Measurements from ENCODE around the gene PDE2A. TPM values are rescaled to one million over a fixed set of nuclear protein-coding genes. Genes with fewer than 3 reads are reported as not detected.

The PDE2A gene
- total RNA-seq, 1 donor: not detected

DNA sequence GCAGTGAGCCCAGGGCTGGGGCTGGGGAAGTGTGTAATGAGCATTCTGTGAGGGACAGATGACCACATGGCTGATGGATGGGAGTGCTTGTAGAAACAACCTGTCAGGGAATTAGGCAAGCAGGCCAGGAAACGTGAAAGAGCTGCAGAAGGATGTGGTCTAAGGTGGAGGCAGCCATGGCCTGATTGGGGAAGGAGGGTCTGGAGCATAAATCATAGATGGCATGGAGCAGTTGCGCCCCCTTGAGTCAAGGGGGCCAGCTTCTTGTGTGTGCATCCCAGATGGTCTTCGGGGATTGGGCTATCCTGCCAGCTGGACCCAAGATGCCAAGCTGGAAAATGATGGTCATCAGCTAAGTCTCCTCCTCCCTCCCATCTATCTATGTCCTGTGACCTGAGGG, 120.5 kb downstream of the PDE2A start:
- TF ChIP-seq, protein P1, sequence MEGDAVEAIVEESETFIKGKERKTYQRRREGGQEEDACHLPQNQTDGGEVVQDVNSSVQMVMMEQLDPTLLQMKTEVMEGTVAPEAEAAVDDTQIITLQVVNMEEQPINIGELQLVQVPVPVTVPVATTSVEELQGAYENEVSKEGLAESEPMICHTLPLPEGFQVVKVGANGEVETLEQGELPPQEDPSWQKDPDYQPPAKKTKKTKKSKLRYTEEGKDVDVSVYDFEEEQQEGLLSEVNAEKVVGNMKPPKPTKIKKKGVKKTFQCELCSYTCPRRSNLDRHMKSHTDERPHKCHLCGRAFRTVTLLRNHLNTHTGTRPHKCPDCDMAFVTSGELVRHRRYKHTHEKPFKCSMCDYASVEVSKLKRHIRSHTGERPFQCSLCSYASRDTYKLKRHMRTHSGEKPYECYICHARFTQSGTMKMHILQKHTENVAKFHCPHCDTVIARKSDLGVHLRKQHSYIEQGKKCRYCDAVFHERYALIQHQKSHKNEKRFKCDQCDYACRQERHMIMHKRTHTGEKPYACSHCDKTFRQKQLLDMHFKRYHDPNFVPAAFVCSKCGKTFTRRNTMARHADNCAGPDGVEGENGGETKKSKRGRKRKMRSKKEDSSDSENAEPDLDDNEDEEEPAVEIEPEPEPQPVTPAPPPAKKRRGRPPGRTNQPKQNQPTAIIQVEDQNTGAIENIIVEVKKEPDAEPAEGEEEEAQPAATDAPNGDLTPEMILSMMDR (IDR thresholded peaks at IDR 0.05; ENCODE audit: insufficient read depth, low read length): no peak
- H3K4me3 ChIP-seq (ENCODE audit: low read depth, low read length): no peak overlapping the region
- DNase-seq (ENCODE audit: low read depth): no peak

DNA sequence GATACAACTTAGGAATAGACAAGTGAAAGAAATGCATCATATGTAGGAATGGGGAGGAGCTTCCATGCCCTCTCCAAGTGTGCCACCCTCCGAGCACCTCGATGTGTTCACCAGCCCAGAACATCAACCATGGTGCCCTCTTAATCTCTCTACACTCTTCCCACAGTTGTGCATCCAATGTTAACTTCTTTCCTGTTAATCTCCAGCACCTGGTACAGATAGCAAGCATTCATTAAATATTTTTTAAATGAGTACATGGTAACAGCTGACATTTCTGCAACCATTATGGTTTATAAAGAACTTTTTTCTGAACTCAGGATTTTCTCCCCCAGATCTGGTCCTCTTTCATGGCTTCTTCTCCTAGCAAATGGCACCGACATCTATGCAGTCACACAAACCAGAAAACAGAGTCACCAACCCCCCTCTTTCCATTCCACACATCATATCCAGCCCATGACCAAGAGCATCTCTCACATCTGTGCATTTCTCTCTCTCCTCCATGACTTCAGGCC, 121.8 kb downstream of the PDE2A start:
- TF ChIP-seq, protein P1 (IDR thresholded peaks at IDR 0.05; ENCODE audit: insufficient read depth, low read length): no peak
- no peak for DNase-seq (ENCODE audit: low read depth)

DNA sequence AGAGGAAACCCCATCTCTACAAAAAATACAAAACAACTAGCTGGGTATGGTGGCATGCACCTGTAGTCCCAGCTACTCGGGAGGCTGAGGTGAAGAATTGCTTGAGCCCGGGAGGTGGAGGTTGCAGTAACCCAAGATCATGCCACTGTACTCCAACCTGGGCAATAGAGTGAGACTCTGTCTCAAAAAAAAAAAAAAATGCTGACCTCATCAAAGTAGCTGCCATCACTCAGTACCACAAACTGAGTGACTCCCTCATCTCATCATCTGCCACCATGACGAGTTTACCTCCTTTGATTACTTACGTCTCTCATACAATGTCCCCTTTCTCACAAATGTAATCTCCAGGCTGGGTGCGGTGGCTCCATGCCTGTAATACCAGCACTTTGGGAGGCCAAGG, 122.7 kb downstream of the PDE2A start:
- TF ChIP-seq, protein P1 (IDR thresholded peaks at IDR 0.05; ENCODE audit: insufficient read depth, low read length): no peak

More for the DNA sequence above, 121.8 kb downstream of the PDE2A start:
- no peak overlapping the region for H3K4me3 ChIP-seq (ENCODE audit: low read depth, low read length)

DNA sequence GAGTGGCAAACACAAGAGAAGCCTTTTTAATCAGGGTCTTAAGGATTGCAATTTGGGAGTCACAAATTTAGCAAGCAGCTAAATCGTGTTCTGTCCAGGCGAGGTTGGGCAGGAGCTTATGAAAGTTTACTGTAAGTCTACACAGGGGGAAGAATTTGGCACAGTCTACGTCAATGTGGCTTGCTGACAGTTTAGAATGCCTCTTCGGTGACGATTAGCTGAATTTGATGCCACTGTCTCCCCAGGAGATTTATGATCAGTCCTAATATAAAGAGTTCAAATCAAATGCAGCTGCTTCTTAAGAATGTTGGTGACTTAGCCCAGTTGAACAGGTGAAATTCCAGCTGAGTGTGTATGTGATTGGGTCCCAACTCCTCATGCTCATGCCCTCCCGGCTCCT, 125.8 kb downstream of the PDE2A start:
- TF ChIP-seq, protein P1 (IDR thresholded peaks at IDR 0.05; ENCODE audit: insufficient read depth, low read length): no peak
- DNase-seq (ENCODE audit: low read depth): no peak

More for the DNA sequence above, 122.7 kb downstream of the PDE2A start:
- no peak overlapping the region for H3K4me3 ChIP-seq (ENCODE audit: low read depth, low read length)
- DNase-seq (ENCODE audit: low read depth): no peak

DNA sequence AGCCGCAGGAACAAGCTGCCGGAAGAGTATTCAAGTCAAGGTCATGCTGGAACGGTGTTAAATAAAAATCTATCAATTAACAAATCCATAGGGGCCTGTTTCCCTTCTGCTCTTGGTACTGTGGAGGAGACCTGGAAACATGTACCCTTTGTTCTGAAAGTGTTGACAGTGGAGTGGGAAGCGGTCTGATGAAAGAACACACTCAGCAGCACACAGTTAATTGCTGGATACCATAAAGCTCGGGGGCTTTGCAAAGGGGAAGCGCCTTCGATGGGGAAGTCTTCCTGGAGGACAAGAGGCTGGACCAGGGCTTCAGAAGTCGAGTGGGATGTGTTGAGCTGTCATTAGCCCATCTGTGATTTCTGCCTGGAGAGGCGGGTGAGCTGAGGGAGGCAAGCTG, 127.4 kb downstream of the PDE2A start:
- DNase-seq (ENCODE audit: low read depth): no peak
- TF ChIP-seq, protein P1 (IDR thresholded peaks at IDR 0.05; ENCODE audit: insufficient read depth, low read length): no peak
- H3K4me3 ChIP-seq (ENCODE audit: low read depth, low read length): no peak overlapping the region

More for the DNA sequence above, 125.8 kb downstream of the PDE2A start:
- no peak overlapping the region for H3K4me3 ChIP-seq (ENCODE audit: low read depth, low read length)

DNA sequence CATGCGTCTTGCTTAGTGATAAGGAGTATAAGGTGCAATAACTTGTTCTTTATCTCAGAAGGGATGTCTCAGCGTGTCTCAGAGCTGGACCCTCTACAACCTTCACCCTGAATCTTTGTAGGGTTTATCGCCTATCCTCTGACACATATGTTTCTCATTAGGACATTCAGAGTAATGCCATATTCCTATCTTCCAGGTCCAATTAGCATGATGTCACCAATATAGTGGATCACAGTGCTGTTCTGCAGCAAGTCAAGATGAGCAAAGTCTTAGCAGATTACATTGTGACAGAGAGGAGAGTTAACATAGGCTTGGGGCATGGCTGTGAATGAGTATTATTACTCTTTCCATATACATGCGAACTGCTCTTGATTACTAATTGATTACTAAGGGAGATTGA, 129.6 kb downstream of the PDE2A start:
- DNase-seq (ENCODE audit: low read depth): no peak

More for the DNA sequence above, 129.6 kb downstream of the PDE2A start:
- H3K4me3 ChIP-seq (ENCODE audit: low read depth, low read length): no peak overlapping the region
- TF ChIP-seq, protein P1 (IDR thresholded peaks at IDR 0.05; ENCODE audit: insufficient read depth, low read length): no peak
